ENCODE data around the gene UBR4. TPM values are rescaled to one million over a fixed set of nuclear protein-coding genes. Genes with fewer than 3 reads are reported as not detected.

Gene UBR4
- total RNA-seq, 1 donor: 193 TPM

- no peak overlapping the region for H3K4me3 ChIP-seq (ENCODE audit: low read depth, low read length)
- DNase-seq (ENCODE audit: low read depth): no peak
- TF ChIP-seq CTCF (IDR thresholded peaks at IDR 0.05; ENCODE audit: insufficient read depth, low read depth, low read length): no peak
Measured at GRCh38 chr1:19070891-19071621, 139.0 kb downstream of the UBR4 start.

GRCh38 chr1:19070197-19070651, 139.8 kb downstream of the UBR4 start:
- no peak for TF ChIP-seq CTCF (IDR thresholded peaks at IDR 0.05; ENCODE audit: insufficient read depth, low read depth, low read length)
- H3K4me3 ChIP-seq (ENCODE audit: low read depth, low read length): no peak overlapping the region
- no peak for DNase-seq (ENCODE audit: low read depth)

- DNase-seq (ENCODE audit: low read depth): no peak
Measured at GRCh38 chr1:19068639-19069276, 141.3 kb downstream of the UBR4 start.

GRCh38 chr1:19067912-19068638, 142.0 kb downstream of the UBR4 start:
- no peak for TF ChIP-seq CTCF (IDR thresholded peaks at IDR 0.05; ENCODE audit: insufficient read depth, low read depth, low read length)
- no peak overlapping the region for H3K4me3 ChIP-seq (ENCODE audit: low read depth, low read length)
- DNase-seq (ENCODE audit: low read depth): no peak

More at GRCh38 chr1:19068639-19069276, 141.3 kb downstream of the UBR4 start:
- no peak overlapping the region for H3K4me3 ChIP-seq (ENCODE audit: low read depth, low read length)
- TF ChIP-seq CTCF (IDR thresholded peaks at IDR 0.05; ENCODE audit: insufficient read depth, low read depth, low read length): no peak

- DNase-seq (ENCODE audit: low read depth): no peak
- no peak overlapping the region for H3K4me3 ChIP-seq (ENCODE audit: low read depth, low read length)
- TF ChIP-seq CTCF (IDR thresholded peaks at IDR 0.05; ENCODE audit: insufficient read depth, low read depth, low read length): no peak
Measured at GRCh38 chr1:19067182-19067911, 142.7 kb downstream of the UBR4 start.

- TF ChIP-seq CTCF (IDR thresholded peaks at IDR 0.05; ENCODE audit: insufficient read depth, low read depth, low read length): no peak
- no peak for DNase-seq (ENCODE audit: low read depth)
- no peak overlapping the region for H3K4me3 ChIP-seq (ENCODE audit: low read depth, low read length)
Measured at GRCh38 chr1:19066874-19067181, 143.2 kb downstream of the UBR4 start.

All from fibroblast of villous mesenchyme (primary cell).